ENCODE results near the gene PKIB. TPM values are rescaled to one million over a fixed set of nuclear protein-coding genes. Genes with fewer than 3 reads are reported as not detected.

The PKIB gene
- total and polyA plus RNA-seq, 8 donors = 1.2 to 2.7 (median 2.2) TPM

DNA sequence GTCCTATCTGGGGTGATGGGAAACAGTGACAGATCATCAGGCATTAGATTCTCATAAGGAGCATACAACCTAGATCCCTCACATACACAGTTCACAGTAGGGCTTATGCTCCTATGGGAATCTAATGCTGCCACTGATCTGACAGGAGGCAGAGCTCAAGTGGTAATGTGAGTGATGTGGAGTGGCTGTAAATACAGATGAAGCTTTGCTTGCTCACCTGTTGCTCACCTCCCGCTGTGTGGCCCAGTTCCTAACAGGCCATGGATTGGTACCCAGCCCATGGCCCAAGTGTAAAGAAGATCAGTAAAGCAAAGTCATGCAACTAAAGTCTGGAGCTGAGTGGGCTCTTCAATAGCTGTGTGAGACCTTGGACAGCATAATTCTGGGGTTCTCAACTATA is 65.9 kb downstream of the PKIB start:
- H3K27ac ChIP-seq = no peak overlapping the region
- no peak overlapping the region for H3K4me3 ChIP-seq
- no peak for DNase-seq
- no peaks in the 10 kb centered on the region for H3K4me1 ChIP-seq
- TF ChIP-seq, protein P1, sequence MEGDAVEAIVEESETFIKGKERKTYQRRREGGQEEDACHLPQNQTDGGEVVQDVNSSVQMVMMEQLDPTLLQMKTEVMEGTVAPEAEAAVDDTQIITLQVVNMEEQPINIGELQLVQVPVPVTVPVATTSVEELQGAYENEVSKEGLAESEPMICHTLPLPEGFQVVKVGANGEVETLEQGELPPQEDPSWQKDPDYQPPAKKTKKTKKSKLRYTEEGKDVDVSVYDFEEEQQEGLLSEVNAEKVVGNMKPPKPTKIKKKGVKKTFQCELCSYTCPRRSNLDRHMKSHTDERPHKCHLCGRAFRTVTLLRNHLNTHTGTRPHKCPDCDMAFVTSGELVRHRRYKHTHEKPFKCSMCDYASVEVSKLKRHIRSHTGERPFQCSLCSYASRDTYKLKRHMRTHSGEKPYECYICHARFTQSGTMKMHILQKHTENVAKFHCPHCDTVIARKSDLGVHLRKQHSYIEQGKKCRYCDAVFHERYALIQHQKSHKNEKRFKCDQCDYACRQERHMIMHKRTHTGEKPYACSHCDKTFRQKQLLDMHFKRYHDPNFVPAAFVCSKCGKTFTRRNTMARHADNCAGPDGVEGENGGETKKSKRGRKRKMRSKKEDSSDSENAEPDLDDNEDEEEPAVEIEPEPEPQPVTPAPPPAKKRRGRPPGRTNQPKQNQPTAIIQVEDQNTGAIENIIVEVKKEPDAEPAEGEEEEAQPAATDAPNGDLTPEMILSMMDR (IDR thresholded peaks at IDR 0.05) = no peak
- no peaks in the 10 kb centered on the region for H3K9me3 ChIP-seq
- ATAC-seq = no peak
- H3K27me3 ChIP-seq = no peaks in the 10 kb centered on the region
- no peaks in the 10 kb centered on the region for H3K36me3 ChIP-seq
- intact Hi-C loops (cut with DNase I) = no loop called here

DNA sequence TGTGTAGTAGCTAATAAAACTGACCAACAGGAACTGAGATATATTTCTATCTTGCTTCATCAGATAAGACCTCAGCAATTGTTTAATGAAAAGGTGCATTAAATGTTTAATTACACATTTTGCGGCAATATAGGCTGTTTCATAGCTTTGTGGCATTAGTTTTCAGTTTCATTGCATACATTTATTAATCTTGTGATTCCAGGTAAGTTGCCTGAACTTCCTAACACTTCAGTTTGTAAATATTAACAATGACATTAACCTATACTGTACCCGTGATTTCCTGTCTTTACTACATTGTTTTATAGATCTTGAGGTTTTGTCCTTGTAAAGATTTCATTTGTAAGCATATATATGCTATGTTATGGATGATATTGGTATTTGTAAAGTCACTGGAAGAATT is 66.5 kb downstream of the PKIB start:
- no peak for DNase-seq

GRCh38 chr6:122677406-122677805 is 67.2 kb downstream of the PKIB start:
- Histone ChIP-seq H3K4me3 (no peak overlapping the region), H3K4me1 (no peaks in the 10 kb centered on the region), H3K27me3 (no peaks in the 10 kb centered on the region), H3K9me3 (no peaks in the 10 kb centered on the region), H3K27ac (no peak overlapping the region), H3K36me3 (no peaks in the 10 kb centered on the region)
- DNase-seq (no peak), ATAC-seq (no peak)
- TF ChIP-seq, protein P1 (IDR thresholded peaks at IDR 0.05) = no peak
- intact Hi-C loops (cut with DNase I) = no loop called here

More for the DNA sequence above, 66.5 kb downstream of the PKIB start:
- H3K27me3 ChIP-seq = no peaks in the 10 kb centered on the region
- TF ChIP-seq, protein P1 (IDR thresholded peaks at IDR 0.05) = no peak
- intact Hi-C loops (cut with DNase I) = no loop called here
- H3K4me3 ChIP-seq = no peak overlapping the region
- H3K27ac ChIP-seq = no peak overlapping the region
- ATAC-seq = no peak
- no peaks in the 10 kb centered on the region for H3K4me1 ChIP-seq
- no peaks in the 10 kb centered on the region for H3K9me3 ChIP-seq
- no peaks in the 10 kb centered on the region for H3K36me3 ChIP-seq

- no peaks in the 10 kb centered on the region for H3K4me1 ChIP-seq
- TF ChIP-seq, protein P1 (IDR thresholded peaks at IDR 0.05) = no peak
- DNase-seq (no peak), ATAC-seq (no peak)
- H3K9me3 ChIP-seq = no peaks in the 10 kb centered on the region
- H3K4me3 ChIP-seq = no peak overlapping the region
- intact Hi-C loops (cut with DNase I) = no loop called here
- no peaks in the 10 kb centered on the region for H3K36me3 ChIP-seq
- H3K27me3 ChIP-seq = no peaks in the 10 kb centered on the region
- H3K27ac ChIP-seq = no peak overlapping the region
Observed at GRCh38 chr6:122678841-122679240, 68.6 kb downstream of the PKIB start.

- ATAC-seq (no peak), DNase-seq (no peak)
- TF ChIP-seq, protein P1 (IDR thresholded peaks at IDR 0.05) = no peak
- Histone ChIP-seq H3K27ac (no peak overlapping the region), H3K9me3 (no peaks in the 10 kb centered on the region), H3K4me3 (no peak overlapping the region), H3K36me3 (no peaks in the 10 kb centered on the region), H3K27me3 (no peaks in the 10 kb centered on the region), H3K4me1 (no peaks in the 10 kb centered on the region)
- intact Hi-C loops (cut with DNase I) = no loop called here
Observed at GRCh38 chr6:122681705-122682104, 71.5 kb downstream of the PKIB start.

All from left lung (tissue), 10 donors.